NCI-H510A treated with DMSO at 0.1 percent for 48 hours (cell line): ENCODE measurements around the gene WNK2.

Experiments
- DNase-seq: peaks from one replicate; lab custom pipeline; 2025; lab: John Stamatoyannopoulos, UW

Gene WNK2

DNA sequence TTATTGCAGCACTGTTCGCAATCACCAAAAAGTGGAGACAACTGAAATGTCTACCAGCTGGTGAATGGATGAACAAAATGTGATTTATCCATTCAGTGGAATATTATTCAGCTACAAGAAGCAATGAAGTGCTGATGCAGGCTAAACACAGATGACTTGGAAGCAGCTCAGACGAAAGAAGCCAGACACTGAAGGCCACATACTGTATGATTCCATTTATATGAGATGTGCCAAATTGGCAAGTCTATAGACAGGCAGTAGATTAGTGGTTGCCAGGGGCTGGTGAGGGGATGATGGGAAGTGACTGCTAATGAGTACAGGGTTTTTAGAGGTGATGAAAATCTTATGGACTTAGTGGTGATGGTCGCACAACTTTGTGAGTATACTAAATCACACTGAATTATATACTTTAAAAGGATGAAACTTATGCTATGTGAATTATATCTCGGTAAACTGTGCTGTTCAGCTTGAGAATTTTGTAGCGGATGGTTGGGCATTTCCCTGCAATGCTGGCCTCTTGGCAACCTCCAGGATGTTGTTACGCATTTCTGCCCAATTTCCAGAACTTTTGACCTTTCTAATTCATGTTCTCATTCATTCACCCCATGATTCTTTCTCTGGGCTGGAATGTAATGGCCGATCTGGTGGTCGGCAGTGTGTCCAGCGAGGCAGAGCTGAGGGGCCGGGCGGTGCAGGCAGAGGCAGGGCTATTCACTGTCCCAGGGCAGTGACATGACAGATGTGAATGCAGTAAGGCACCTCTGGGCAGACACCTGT is 22.0 kb upstream of the WNK2 start:
- DNase-seq, result no peak

DNA sequence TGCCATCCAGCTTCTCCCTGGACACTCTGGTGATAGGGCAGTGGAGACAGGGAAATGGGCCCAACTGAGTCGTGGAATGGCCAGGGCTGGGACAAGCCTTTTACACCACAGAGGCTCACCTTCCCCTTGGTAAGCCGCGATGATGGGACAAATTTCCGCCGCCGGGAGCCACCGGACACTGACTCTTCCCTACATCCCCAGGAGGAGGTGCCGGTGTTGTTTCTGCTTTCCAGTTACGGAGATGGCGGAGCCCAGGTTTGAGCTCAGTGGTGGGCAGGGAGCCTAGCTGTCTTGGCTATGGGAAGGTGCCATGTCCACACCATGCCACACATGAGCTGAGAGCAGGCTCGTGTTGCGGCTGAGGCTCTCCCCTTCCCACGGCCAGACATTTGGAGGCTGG is 19.9 kb upstream of the WNK2 start:
- no peak for DNase-seq

DNA sequence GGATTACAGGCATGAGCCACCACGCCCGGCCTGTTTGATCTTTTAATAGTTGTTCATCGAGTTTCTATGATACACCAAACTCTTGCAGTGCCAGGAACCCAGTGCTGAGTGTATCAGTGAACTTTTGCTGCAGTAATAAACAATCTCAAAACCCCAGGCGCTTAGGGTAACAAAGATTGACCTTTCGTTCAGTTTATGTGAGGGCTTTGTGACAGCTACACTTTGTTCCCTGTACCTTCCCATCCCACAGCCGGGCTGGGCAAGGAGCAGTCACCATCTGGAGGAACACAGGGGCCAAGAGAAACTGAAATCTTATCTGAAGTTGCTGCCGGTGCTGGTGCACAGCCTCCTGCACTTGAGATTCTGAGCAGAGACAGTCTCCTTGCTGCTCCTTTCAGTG is 17.2 kb upstream of the WNK2 start:
- DNase-seq, result no peak

DNA sequence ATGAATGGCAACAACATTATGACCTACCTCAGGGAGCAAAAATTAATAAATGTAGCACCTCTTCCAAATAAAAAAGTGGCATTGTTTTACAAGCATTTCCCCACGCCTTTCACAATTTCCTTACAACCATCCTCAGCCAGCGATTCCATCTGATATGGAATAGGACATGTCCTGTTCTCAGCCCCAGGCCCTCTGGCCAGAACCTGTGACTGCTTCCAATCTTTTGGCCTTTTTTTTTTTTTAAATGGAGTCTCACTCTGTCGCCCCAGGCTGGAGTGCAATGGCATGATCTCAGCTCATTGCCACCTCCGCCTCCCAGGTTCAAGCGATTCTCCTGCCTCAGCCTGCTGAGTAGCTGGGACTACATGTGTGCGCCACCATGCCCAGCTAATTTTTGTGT is 16.8 kb upstream of the WNK2 start:
- DNase-seq, result no peak

DNA sequence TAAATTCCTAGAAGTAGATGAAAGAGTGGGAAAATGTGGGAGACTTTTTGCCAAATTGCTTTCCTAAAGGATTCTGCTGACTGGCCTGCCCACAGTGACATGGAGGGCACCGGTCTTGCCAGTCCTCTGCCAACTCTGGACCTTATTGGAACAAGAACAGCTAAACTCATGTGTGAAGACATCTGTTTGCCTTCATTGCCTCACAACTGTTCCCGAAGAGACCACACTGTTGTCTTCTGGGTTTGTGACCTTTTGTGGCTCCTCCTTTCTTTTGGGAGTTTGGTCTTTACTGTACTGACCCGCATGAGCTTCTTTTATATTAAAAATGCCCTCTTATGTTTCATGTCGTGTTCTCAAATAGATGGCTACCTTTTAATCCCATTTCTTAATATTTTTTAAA is 16.1 kb upstream of the WNK2 start:
- no peak for DNase-seq

DNA sequence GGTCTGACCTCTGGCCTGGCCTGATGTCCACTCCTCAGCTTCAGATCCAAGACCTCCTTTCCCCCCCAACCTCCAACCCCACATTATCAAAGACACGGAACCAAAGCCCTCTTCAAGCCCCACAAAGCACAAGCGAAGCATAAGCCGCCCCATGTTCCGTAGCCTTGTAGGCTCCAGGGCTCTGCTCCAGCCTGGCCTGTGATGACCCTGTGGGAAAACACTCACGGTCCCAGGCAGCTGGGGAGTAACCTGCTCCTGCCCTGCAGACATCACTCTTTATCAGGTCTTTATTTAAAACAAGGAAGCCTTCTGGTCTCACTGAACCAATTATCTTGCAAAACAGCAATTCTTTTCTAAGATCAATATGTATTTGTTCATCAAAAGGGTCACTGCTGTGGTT is 15.4 kb upstream of the WNK2 start:
- no peak for DNase-seq

DNA sequence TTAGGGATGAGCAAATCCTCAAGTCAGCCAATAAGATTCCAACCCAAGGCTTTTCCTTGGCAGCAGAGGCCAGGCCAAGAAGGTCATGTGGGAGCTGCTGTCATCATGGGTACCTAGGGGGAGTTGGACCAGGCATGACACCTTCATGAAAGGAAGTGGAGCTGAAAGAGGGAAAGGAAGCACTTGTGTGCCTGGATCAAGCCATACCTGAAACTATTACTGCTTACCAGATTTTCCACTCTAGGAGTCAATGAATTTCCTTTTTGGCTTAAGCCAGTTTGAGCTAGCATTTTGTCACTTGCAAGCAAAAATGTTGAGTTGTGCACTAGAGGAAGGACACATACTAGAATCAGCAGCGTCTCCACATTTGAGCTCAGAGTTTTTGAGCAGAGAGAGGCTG is 14.5 kb upstream of the WNK2 start:
- DNase-seq, result no peak

DNA sequence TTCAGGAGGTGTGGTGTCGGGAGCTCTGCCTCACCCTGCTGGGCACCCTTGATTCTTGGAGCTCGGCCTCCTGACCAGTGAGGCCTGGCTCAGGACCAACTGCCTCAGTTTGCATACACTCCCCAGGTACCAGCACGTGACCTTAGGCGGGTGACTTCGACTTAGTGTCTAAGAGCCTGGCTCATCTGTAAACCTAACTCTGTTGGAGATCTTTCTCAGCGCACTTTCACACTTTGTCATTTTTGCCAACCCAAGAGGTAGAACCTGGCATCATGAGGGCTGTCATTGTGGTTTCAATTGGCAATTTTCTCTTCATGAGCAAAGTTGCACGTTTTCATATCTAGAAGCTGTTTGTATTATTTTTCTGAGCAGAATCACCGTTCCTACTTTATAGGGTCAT is 13.4 kb upstream of the WNK2 start:
- DNase-seq, result no peak

DNA sequence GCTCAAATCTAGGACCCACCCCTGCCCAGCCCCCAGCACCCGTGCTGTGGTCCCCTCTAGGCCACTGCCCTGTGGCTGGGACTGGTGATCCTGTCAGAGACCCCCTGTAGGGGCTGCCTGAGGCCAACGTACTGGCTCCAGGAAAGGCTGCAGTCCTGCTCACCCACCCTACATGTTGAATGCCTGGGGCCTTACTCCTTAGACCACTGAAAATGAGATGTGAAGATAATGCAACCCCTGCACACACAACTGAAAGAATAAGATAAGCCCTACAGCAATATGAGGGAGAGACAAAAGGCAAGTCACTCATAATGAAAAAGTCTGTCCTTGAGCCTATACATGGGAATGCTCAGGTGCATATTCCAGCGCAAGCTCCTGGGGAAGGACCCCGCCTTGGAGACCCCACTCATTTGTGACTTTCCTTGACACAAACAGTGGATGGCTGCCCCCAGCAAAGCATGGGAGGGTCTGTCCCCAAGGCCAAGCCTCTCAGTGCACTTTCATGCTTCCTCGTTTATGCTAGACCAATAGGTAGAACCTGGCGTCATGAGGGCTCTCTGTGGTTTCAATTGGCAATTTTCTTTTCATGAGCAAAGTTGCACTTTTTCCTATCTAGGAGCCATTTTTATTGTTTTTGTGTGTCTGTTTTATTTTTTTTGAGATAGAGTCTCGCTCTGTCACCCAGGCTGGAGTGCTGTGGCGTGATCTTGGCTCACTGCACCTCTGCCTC is 12.5 kb upstream of the WNK2 start:
- DNase-seq, result no peak

DNA sequence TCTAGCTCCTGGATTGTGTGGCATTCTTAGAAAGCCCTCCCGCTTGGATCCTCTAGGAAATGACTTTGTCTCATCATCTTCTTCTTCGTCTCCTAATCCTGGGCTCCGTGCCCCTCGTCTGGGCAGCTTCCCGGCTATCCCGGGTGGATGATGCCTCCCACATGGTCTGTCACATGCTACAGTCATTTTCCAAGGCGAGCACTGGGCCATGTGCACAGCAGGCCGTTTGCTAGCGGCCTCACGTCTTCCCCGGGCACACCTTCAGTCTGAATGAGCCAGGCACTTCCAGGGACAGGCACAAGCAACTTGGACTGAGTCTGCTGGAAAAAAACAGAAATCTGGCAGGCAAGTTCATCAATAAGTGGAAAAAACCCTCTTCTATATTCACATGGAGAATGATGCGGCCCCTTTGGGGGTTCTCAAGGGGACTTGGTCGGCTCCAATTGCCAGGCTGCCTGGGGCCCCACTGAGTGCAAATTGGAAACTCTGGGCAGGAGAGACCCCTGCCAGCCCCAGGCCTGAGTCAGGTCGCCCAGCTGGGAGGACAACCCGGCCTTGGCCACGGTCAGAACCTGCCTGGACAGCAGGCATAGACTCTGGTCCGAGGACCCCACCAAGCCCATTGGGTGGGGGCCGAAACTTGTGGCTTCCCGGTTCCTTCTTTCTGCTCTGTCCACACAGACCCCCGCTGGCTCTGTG is 11.1 kb upstream of the WNK2 start:
- DNase-seq, result no peak

DNA sequence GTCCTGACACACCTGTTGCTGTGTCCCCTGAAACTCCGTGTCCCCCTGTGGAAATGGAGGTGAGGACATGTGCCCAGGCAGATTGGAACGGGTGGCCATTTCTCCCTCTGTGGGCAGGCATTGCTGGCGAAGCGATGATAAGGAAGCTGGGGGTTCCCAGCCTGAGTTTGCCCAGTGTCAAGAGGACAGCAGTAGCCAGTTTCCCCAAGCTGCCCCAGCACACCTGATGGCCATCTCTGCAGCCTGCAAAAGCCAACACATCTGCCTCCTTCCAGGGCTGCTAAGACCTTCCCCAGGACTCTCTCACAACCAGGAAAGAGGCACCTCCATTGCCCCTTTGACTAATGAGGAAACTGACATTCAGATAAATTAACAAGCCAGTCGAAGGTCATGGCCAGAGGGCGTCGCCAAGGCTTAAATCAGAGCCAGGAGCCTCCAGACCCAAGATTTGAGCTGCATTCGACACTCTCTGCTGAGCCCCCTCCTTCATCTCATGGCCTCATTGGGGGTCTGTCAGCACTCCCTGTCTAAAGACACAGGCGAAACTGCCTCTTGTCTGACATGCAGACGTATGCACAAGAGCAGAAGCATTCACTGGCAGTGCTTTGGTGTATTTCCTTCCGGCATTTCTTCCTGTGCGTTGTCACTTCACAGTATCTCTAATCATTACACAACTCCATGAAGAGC is 10.4 kb upstream of the WNK2 start:
- DNase-seq, result no peak

DNA sequence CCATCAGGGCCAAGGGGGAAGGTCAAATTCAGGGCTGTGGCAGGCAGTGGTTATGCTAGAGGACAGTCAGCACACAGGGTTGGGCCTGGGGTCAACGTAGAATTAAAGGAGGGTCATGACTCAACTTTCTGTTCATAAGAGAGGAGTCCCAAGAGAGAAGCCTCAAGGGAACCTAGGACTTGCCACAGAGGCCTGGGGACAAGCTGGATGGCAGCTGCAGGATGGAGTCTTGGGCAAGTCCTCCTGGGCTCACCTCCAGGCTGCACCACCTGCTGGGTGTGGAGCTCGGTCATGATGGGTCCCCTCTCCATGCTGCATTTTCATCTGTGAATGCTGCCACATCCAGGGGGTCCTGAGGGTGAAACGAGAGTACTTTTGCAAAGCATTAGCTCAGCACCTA is 9.0 kb upstream of the WNK2 start:
- DNase-seq, result no peak

DNA sequence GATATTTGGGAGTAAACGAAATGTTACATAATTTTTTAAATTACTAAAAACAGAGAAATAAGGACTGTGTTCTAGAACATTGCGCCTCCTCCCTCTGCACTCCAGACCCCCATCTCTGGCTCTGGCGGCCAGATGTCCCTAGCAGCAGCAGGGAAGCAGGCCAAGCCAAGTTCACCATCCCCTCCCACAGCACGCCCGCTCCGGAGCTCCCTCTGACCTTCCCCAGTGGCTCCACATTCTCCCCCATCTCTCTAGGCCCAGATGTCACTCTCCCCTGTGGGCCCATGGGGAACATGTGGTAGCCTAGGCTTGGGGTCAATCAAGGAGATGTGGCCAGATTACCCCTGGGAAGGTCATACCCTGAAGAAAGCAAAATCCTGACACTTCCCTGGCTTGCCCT is 6.3 kb upstream of the WNK2 start:
- DNase-seq, result no peak

DNA sequence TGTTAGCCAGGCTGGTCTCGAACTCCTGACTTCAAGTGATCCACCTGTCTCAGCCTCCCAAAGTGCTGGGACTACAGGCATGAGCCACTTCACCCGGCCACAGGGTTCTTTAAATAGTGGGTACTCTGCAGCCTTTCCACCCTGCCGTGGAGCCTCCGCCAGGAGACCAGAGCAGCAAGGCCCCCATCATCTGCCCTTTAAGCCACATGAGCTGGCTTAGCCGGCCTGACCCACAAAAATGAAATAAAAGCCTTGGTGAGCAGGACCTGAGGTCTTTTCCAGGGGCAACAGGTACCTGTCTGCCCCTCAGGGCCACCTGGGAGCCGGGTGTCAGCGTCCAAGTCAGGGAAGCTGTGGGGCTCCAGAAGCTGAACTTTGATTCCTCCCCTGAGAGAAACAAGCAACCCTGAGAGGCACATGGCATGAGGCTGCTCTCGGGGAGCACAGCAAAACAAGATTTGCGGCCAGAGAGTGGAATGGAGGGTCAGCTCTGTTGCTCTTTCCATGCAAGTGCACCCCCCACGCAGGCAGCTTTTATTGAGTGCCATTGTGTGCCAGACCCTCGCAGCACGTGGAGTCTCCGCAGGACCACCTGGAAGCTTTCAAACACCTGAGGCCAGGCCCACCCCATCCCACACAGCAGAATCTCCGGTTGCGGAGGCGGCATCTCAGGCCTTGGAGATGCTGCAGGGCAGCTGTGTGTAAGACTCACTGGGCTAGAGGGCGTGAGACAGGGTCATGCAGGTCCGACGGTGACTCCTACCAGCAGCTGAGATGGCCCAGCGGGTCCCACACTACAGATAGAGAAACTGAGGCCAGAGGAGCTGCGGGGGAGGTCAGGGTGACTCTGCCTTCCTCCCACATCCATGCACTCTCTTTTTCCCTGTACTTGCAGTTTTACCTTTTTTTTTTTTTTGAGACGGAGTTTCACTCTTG is 4.8 kb upstream of the WNK2 start:
- no peak for DNase-seq

DNA sequence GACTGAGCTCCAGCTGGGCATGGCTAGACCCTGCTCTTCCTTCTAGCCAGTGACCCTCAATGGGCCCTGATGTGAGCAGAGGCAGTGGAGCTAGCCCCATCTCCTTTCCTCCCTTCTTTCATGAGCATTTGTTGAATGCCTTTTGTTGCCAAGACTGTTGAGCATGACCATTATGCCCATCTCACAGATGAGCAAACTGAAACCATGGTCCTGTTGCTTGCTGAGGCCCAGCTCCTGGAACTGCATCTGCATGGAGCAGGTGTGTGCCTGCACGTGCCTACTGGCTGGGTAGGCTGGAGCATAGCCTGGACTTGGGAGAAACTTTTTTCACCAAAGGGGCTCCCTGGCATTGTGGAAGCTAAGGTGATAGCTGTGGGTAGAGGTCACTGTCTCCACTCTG is 3.0 kb upstream of the WNK2 start:
- DNase-seq, result no peak

DNA sequence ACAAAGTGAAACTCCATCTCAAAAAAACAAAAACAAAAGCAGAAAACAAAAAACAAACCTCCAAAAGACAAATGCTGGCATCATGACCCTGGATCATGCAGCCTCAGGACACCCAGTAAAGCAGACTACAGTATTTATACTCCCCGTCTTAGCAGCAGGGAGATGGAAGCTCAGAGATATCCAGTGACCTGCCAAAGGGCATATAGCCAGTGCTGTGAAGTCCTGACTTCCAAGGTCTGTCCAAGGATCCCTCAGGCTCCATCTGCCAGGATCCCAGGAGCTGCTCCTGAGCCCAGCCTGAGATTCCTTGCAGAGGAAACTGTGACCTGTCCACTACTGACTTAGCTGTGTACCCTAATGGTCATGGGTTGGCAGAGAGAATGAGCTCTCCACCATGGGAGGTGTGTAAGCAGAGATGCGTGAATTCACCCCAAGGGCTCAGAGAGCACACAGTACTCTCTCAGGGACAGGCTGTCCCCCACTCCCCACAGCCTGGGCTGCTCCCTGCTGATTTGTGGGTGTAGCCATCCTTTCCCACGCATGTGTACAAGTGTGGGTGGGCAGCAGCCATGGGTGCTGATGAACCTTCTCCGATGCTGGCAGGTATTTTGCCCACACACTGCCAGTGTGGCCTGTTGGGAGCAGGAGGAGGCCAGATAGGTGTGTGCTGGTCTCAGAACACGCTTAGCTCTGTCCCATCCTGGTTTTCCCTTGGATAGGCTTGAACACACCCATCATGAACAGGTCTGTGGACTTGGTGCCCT is 2.1 kb upstream of the WNK2 start:
- no peak for DNase-seq

DNA sequence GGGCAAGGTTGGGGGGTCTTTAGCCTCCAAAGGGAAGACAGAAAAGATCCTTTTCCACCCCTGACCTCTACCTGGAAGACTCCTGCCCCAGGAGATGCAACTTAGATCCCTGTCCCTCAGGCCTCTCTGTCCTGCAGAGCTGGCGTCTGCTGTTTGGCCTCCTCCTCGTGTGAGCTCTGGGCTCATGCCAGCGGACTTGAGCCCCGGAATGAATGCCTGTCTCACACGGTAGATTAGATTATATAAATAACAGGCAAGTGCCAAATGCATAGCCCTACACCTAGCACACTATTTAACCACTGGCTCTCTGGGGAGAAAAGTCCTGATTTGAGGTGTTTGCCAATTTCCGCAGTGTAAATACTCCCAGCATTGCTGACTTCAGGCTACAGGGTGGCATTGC is 1.4 kb upstream of the WNK2 start:
- no peak for DNase-seq

DNA sequence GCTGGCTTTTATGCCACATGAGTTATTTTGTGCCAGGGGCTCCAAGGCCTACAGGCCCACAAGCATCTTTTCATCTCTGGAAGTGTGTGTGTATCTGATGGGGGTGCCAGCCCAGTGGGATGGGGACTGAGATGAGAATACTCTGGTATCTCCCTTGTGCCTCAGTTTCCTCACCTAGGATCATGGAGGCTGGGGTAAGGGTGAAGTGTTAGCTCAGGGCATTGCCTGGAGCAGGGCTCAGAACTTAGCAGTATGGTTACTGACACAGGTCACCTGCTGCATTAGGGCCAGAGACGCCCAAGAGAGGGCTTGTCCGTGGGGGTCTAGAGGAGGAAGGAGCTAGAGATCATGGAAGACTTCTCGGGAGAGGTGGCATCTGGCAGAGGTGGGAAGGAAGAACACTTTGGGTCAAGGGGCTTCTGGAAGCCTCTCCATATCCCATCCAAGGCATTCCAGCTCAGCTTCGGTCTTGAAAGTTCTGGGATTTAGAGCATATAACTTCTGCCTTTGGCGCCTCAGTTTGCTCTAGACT is 742 bp upstream of the WNK2 start:
- DNase-seq, result no peak

DNA sequence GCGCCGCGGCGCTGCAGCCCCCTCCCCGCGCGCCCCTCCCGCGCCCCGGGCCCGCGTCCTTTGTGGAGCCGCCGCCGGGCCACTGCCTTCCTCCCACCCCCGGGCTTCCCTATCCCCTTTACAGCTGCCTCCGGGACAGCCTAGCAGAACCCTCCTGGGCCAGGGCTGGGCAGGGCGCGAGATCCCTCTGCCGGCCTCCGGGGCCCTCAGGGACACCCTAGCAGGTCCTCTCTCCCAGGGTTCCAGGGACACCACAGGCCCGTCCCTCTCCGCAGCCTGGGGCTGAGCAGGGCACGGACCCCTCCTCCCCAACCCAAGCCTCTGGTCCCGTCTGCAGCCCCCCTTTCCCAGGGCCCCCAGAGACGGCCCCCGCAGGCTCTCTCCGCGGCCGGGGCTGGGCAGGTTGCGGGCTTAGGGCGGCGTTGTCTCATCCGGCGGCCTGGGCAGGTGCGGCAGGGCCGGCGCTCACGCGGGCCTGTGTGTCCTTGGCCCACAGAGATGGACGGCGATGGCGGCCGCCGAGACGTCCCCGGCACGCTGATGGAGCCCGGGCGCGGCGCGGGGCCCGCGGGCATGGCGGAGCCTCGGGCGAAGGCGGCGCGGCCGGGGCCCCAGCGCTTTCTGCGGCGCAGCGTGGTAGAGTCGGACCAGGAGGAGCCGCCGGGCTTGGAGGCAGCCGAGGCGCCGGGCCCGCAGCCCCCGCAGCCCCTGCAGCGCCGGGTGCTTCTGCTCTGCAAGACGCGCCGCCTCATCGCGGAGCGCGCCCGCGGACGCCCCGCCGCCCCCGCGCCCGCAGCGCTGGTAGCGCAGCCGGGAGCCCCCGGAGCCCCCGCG is 710 bp downstream of the WNK2 start:
- DNase-seq, result no peak
